OCI-LY3 (cell line): Measurements from ENCODE around the gene KRT3.

ENCODE experiments used
- H2AFZ ChIP-seq: fragments of 200-600, 300-600 bp; shearing (Covaris generic); 2 replicates; pipeline ENCODE4 v1.6.0; 2014; ENCODE audit warnings: antibody characterized with exemption, low read depth, low read length
- H3K27ac ChIP-seq: fragments of 200-600, 300-600 bp; sonication (generic); 2 replicates; pipeline ENCODE4 v1.5.1; 2014; ENCODE audit warnings: mild to moderate bottlenecking, low read length, moderate library complexity, mixed read lengths
- H3K27me3 ChIP-seq: fragments of 200-600, 300-600 bp; sonication (generic); 2 replicates; pipeline ENCODE4 v1.6.1; 2014; ENCODE audit warnings: low read depth, low read length, mixed read lengths
- H3K36me3 ChIP-seq: fragments of 200-600, 300-600 bp; sonication (generic); replicated peaks from 2 replicates; pipeline ENCODE3; 2014; ENCODE audit warnings: low read depth, low read length, mixed read lengths
- H3K4me1 ChIP-seq: fragments of 300-600, 200-600 bp; sonication (generic); 2 replicates; pipeline ENCODE4 v1.6.1; 2014; ENCODE audit warnings: low read length, mixed read lengths
- H3K4me2 ChIP-seq: fragments of 200-600, 300-600 bp; sonication (generic); 2 replicates; pipeline ENCODE4 v1.6.1; 2014; ENCODE audit warnings: low read length, mixed read lengths
- H3K4me3 ChIP-seq: fragments of 300-600, 200-600 bp; sonication (generic); 2 replicates; pipeline ENCODE4 v1.5.1; 2014; ENCODE audit warnings: antibody characterized with exemption, mild to moderate bottlenecking, low read length, moderate library complexity
- H3K79me2 ChIP-seq: fragments of 300-600, 200-600 bp; shearing (Covaris generic); 2 replicates; pipeline ENCODE4 v1.6.1; 2014; ENCODE audit warnings: mild to moderate bottlenecking, low read length, mixed read lengths
- H3K9ac ChIP-seq: fragments of 300-600, 200-600 bp; shearing (Covaris generic); 2 replicates; pipeline ENCODE4 v1.6.0; 2014; ENCODE audit warnings: mild to moderate bottlenecking, low read length, moderate library complexity
- H3K9me3 ChIP-seq: fragments of 200-600, 300-600 bp; shearing (Covaris generic); 2 replicates; pipeline ENCODE4 v1.6.1; 2014; ENCODE audit warnings: low read length, mixed read lengths; ENCODE audit not compliant: insufficient read depth
- H4K20me1 ChIP-seq: fragments of 200-600, 300-600 bp; sonication (generic); 2 replicates; pipeline ENCODE4 v1.6.1; 2016; ENCODE audit warnings: low read length, mixed read lengths; ENCODE audit not compliant: insufficient read depth
- CTCF ChIP-seq: fragments of 200-600, 300-600 bp; sonication (generic); IDR thresholded peaks from 2 replicates; pipeline ENCODE4 v1.5.1; 2014; ENCODE audit warnings: antibody characterized with exemption, low read length, low read depth
- EZH2phosphoT487 ChIP-seq: fragments of 200-600 bp; shearing (Covaris generic); IDR thresholded peaks from 2 replicates; pipeline ENCODE4 v1.6.1; 2018; ENCODE audit warnings: antibody characterized with exemption, mixed run types, low read depth

The KRT3 gene

GRCh38 chr12:52788192-52788875 lies 7.6 kb downstream of the KRT3 start:
- no peaks in the 10 kb centered on the region for H3K79me2 ChIP-seq
- no peak overlapping the region for H3K27ac ChIP-seq
- H3K4me3 ChIP-seq = no peak overlapping the region
- no peaks in the 10 kb centered on the region for H4K20me1 ChIP-seq
- H3K9ac ChIP-seq = no peak overlapping the region
- H2AFZ ChIP-seq = no peak overlapping the region
- no peaks in the 10 kb centered on the region for H3K4me1 ChIP-seq
- TF ChIP-seq CTCF (no peak), EZH2phosphoT487 (no peak)
- peaks cover 21% of the 10 kb centered on the region for H3K27me3 ChIP-seq
- no peaks in the 10 kb centered on the region for H3K36me3 ChIP-seq
- no peaks in the 10 kb centered on the region for H3K9me3 ChIP-seq
- no peak overlapping the region for H3K4me2 ChIP-seq

GRCh38 chr12:52787324-52788191 lies 8.4 kb downstream of the KRT3 start:
- no peak overlapping the region for H3K27ac ChIP-seq
- H3K79me2 ChIP-seq = no peaks in the 10 kb centered on the region
- H4K20me1 ChIP-seq = no peaks in the 10 kb centered on the region
- no peak overlapping the region for H2AFZ ChIP-seq
- no peak overlapping the region for H3K9ac ChIP-seq
- H3K4me3 ChIP-seq = no peak overlapping the region
- H3K4me1 ChIP-seq = no peaks in the 10 kb centered on the region
- no peak overlapping the region for H3K4me2 ChIP-seq
- TF ChIP-seq EZH2phosphoT487 = no peak
- no peaks in the 10 kb centered on the region for H3K36me3 ChIP-seq
- H3K9me3 ChIP-seq = no peaks in the 10 kb centered on the region
- H3K27me3 ChIP-seq = peaks cover 24% of the 10 kb centered on the region

GRCh38 chr12:52784909-52785308 lies 11.0 kb downstream of the KRT3 start:
- Histone ChIP-seq H3K79me2 (no peaks in the 10 kb centered on the region), H3K9ac (no peak overlapping the region), H3K27me3 (peaks cover 34% of the 10 kb centered on the region), H3K36me3 (no peaks in the 10 kb centered on the region), H2AFZ (no peak overlapping the region), H3K9me3 (no peaks in the 10 kb centered on the region), H3K4me1 (no peaks in the 10 kb centered on the region), H3K4me3 (no peak overlapping the region), H3K4me2 (no peak overlapping the region), H3K27ac (no peak overlapping the region), H4K20me1 (no peaks in the 10 kb centered on the region)
- TF ChIP-seq EZH2phosphoT487 (no peak), CTCF (no peak)

- Histone ChIP-seq H3K27ac (no peak overlapping the region), H3K9ac (no peak overlapping the region), H2AFZ (no peak overlapping the region), H3K36me3 (no peaks in the 10 kb centered on the region), H3K4me2 (no peak overlapping the region), H4K20me1 (no peaks in the 10 kb centered on the region), H3K79me2 (no peaks in the 10 kb centered on the region), H3K4me3 (no peak overlapping the region), H3K4me1 (no peaks in the 10 kb centered on the region), H3K27me3 (peaks cover 38% of the 10 kb centered on the region), H3K9me3 (no peaks in the 10 kb centered on the region)
- TF ChIP-seq EZH2phosphoT487 = no peak
- TF ChIP-seq CTCF = no peak
Observed at GRCh38 chr12:52783563-52784316, 12.2 kb downstream of the KRT3 start.
